Measurements from ENCODE around the gene MMGT1.
A peak's percentile ranks its signal among the peaks of the same experiment; 100 is the strongest.

The MMGT1 gene

DNA sequence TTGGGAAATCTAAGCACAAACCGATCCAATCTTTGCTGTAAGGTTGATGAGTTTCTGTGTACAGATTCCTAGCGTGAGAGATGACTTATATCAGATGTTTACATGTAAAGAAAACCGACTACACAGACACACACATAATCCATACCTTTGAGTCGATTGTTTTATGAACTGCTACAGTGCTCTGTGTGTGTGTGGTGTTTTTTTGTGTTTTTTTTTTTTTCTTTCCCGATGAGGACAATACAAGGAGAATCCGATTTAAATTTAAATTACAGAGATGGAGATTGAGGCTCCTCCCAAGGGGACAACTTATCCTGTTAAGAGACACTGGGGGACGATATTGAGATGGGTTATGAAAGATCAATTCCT is 11.0 kb upstream of the MMGT1 start:
- Histone ChIP-seq H3K9me3 (ENCODE audit: control insufficient read depth, insufficient read depth, low read depth, low read length) (no peaks in the 10 kb centered on the region; the same call in 1 of the 2 replicates), H3K36me3 (ENCODE audit: control insufficient read depth in 2 of 2, insufficient read depth in 1 of 2, low read length in 2 of 2) (no peaks in the 10 kb centered on the region), H3K4me1 (ENCODE audit: control insufficient read depth, insufficient read depth, low read length) (peaks cover 2% of the 10 kb centered on the region; the same call in 1 of the 2 replicates), H3K4me3 (ENCODE audit: low read depth, low read length) (peak overlapping the region; percentile 77), H3K27ac (ENCODE audit: extremely low read depth, low read depth, low read length) (no peak overlapping the region; the same call in 1 of the 2 replicates)
- ChIA-PET CTCF (no interaction called here), POLR2A (interaction anchor here (0.6 to 1.4 kb wide), 4 partner anchors 11 to 68 kb away, joined by 4 read pairs; partner anchors contain the start of gene MMGT1)
- TF ChIP-seq ZNF423 (tag by site-specific recombination; IDR thresholded peaks at IDR 0.05) (no peak), ZBTB17 (tag by site-specific recombination; IDR thresholded peaks at IDR 0.05) (peak; percentile 63), KLF16 (tag by site-specific recombination; IDR thresholded peaks at IDR 0.05) (no peak), ZNF239 (tag by site-specific recombination; IDR thresholded peaks at IDR 0.05) (no peak)
- TF ChIP-seq, protein P1, sequence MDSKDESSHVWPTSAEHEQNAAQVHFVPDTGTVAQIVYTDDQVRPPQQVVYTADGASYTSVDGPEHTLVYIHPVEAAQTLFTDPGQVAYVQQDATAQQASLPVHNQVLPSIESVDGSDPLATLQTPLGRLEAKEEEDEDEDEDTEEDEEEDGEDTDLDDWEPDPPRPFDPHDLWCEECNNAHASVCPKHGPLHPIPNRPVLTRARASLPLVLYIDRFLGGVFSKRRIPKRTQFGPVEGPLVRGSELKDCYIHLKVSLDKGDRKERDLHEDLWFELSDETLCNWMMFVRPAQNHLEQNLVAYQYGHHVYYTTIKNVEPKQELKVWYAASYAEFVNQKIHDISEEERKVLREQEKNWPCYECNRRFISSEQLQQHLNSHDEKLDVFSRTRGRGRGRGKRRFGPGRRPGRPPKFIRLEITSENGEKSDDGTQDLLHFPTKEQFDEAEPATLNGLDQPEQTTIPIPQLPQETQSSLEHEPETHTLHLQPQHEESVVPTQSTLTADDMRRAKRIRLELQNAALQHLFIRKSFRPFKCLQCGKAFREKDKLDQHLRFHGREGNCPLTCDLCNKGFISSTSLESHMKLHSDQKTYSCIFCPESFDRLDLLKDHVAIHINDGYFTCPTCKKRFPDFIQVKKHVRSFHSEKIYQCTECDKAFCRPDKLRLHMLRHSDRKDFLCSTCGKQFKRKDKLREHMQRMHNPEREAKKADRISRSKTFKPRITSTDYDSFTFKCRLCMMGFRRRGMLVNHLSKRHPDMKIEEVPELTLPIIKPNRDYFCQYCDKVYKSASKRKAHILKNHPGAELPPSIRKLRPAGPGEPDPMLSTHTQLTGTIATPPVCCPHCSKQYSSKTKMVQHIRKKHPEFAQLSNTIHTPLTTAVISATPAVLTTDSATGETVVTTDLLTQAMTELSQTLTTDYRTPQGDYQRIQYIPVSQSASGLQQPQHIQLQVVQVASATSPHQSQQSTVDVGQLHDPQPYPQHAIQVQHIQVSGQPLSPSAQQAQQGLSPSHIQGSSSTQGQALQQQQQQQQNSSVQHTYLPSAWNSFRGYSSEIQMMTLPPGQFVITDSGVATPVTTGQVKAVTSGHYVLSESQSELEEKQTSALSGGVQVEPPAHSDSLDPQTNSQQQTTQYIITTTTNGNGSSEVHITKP (tag by site-specific recombination; IDR thresholded peaks at IDR 0.05): no peak
- TF ChIP-seq, protein P2, sequence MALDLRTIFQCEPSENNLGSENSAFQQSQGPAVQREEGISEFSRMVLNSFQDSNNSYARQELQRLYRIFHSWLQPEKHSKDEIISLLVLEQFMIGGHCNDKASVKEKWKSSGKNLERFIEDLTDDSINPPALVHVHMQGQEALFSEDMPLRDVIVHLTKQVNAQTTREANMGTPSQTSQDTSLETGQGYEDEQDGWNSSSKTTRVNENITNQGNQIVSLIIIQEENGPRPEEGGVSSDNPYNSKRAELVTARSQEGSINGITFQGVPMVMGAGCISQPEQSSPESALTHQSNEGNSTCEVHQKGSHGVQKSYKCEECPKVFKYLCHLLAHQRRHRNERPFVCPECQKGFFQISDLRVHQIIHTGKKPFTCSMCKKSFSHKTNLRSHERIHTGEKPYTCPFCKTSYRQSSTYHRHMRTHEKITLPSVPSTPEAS (tag by site-specific recombination; IDR thresholded peaks at IDR 0.05): no peak
- TF ChIP-seq, protein P3, sequence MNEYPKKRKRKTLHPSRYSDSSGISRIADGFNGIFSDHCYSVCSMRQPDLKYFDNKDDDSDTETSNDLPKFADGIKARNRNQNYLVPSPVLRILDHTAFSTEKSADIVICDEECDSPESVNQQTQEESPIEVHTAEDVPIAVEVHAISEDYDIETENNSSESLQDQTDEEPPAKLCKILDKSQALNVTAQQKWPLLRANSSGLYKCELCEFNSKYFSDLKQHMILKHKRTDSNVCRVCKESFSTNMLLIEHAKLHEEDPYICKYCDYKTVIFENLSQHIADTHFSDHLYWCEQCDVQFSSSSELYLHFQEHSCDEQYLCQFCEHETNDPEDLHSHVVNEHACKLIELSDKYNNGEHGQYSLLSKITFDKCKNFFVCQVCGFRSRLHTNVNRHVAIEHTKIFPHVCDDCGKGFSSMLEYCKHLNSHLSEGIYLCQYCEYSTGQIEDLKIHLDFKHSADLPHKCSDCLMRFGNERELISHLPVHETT (tag by site-specific recombination; IDR thresholded peaks at IDR 0.05): no peak

DNA sequence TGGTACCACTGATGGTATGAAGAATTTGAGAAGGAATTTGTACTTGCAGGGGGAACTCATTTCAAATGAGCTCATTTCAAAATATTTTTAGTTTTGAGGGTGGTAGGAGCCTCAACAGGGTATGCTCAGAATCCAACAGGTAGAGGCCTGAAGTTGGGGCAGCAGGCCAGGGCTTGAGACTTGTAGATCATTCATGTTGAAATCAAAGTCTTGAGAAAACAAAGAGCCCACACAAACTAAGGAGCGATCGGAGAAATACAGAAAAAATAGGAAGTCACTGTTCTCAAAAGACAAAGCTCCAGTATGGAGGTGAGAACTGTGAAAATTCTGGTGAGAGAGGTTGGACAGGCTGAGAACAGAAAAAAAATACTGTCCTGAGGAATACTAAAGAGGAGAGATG is 10.5 kb upstream of the MMGT1 start:
- ChIA-PET POLR2A (interaction anchor here (1.4 kb wide), 1 partner anchor 10 kb away, joined by 4 read pairs; the partner anchor contains the start of gene MMGT1), CTCF (interaction anchor here (0.6 kb wide), 1 partner anchor 499 kb away, joined by 5 read pairs; no protein-coding TSS in a partner anchor)
- TF ChIP-seq SCRT1 (tag by site-specific recombination; IDR thresholded peaks at IDR 0.05; ENCODE audit: borderline replicate concordance) (0 out of 2 replicates have a peak, but pooled peaks have one; percentile 22), ZBTB7A (tag by site-specific recombination; IDR thresholded peaks at IDR 0.05; ENCODE audit: low read depth) (no peak), SCRT2 (tag by site-specific recombination; IDR thresholded peaks at IDR 0.05) (peak; percentile 93)
- Histone ChIP-seq H3K27ac (ENCODE audit: extremely low read depth, low read depth, low read length) (no peak overlapping the region), H3K4me1 (ENCODE audit: control insufficient read depth, insufficient read depth, low read length) (peaks cover 2% of the 10 kb centered on the region; the same call in 1 of the 2 replicates), H3K9me3 (ENCODE audit: control insufficient read depth, insufficient read depth, low read depth, low read length) (no peaks in the 10 kb centered on the region; the same call in 1 of the 2 replicates), H3K36me3 (ENCODE audit: control insufficient read depth in 2 of 2, insufficient read depth in 1 of 2, low read length in 2 of 2) (no peaks in the 10 kb centered on the region), H3K4me3 (ENCODE audit: low read depth, low read length) (no peak overlapping the region)

DNA sequence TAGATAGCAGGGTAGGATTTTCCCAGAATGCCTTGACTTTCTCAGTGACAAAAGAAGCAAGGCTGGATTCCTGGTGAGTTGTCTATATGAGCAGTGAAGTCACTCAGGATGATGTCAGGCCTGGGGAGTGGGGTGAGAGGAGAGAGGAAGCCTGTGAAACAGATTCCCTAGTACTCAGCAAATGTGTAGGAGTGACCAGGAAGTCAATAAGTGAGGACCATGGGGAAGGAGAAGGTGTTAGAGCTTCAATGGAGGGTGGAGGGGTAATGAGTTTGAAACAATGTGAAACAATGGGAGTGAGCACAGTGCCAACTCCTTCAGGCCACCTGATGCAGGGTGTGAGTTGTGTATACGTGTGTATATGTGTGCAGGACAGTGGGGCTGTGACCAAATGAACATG is 9.1 kb upstream of the MMGT1 start:
- ChIA-PET CTCF (no interaction called here), POLR2A (interaction anchor here (1.0 kb wide), 1 partner anchor 514 kb away, joined by 5 read pairs; no protein-coding TSS in a partner anchor)
- Histone ChIP-seq H3K4me3 (ENCODE audit: low read depth, low read length) (no peak overlapping the region), H3K36me3 (ENCODE audit: control insufficient read depth in 2 of 2, insufficient read depth in 1 of 2, low read length in 2 of 2) (no peaks in the 10 kb centered on the region), H3K9me3 (ENCODE audit: control insufficient read depth, insufficient read depth, low read depth, low read length) (no peaks in the 10 kb centered on the region; the same call in 1 of the 2 replicates), H3K27ac (ENCODE audit: extremely low read depth, low read depth, low read length) (no peak overlapping the region), H3K4me1 (ENCODE audit: control insufficient read depth, insufficient read depth, low read length) (peaks cover 2% of the 10 kb centered on the region; the same call in 1 of the 2 replicates)
- TF ChIP-seq ZNF114 (tag by site-specific recombination; IDR thresholded peaks at IDR 0.05): 0 out of 2 replicates have a peak, but pooled peaks have one; percentile 31
- 0 out of 2 replicates have a peak, but pooled peaks have one; percentile 25 for TF ChIP-seq ZFP37 (tag by site-specific recombination; IDR thresholded peaks at IDR 0.05)
- TF ChIP-seq EGR2 (tag by site-specific recombination; IDR thresholded peaks at IDR 0.05; ENCODE audit: low read depth): 0 out of 2 replicates have a peak, but pooled peaks have one; percentile 4
- TF ChIP-seq SCRT2 (tag by site-specific recombination; IDR thresholded peaks at IDR 0.05): peak; percentile 57
- peak; percentile 59 for TF ChIP-seq ZFHX2 (tag by site-specific recombination; conservative IDR thresholded peaks at IDR 0.05)
- TF ChIP-seq ZBTB21 (tag by site-specific recombination; IDR thresholded peaks at IDR 0.05): peak; percentile 81
- TF ChIP-seq, protein P4, sequence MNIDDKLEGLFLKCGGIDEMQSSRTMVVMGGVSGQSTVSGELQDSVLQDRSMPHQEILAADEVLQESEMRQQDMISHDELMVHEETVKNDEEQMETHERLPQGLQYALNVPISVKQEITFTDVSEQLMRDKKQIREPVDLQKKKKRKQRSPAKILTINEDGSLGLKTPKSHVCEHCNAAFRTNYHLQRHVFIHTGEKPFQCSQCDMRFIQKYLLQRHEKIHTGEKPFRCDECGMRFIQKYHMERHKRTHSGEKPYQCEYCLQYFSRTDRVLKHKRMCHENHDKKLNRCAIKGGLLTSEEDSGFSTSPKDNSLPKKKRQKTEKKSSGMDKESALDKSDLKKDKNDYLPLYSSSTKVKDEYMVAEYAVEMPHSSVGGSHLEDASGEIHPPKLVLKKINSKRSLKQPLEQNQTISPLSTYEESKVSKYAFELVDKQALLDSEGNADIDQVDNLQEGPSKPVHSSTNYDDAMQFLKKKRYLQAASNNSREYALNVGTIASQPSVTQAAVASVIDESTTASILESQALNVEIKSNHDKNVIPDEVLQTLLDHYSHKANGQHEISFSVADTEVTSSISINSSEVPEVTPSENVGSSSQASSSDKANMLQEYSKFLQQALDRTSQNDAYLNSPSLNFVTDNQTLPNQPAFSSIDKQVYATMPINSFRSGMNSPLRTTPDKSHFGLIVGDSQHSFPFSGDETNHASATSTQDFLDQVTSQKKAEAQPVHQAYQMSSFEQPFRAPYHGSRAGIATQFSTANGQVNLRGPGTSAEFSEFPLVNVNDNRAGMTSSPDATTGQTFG (tag by site-specific recombination; IDR thresholded peaks at IDR 0.05; ENCODE audit: borderline replicate concordance): no peak
- no peak for TF ChIP-seq ZNF670 (tag by site-specific recombination; IDR thresholded peaks at IDR 0.05; ENCODE audit: low read depth)
- TF ChIP-seq, protein P5, sequence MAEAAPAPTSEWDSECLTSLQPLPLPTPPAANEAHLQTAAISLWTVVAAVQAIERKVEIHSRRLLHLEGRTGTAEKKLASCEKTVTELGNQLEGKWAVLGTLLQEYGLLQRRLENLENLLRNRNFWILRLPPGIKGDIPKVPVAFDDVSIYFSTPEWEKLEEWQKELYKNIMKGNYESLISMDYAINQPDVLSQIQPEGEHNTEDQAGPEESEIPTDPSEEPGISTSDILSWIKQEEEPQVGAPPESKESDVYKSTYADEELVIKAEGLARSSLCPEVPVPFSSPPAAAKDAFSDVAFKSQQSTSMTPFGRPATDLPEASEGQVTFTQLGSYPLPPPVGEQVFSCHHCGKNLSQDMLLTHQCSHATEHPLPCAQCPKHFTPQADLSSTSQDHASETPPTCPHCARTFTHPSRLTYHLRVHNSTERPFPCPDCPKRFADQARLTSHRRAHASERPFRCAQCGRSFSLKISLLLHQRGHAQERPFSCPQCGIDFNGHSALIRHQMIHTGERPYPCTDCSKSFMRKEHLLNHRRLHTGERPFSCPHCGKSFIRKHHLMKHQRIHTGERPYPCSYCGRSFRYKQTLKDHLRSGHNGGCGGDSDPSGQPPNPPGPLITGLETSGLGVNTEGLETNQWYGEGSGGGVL (tag by site-specific recombination; IDR thresholded peaks at IDR 0.05): peak; percentile 38; the same call in 1 of the 2 replicates
- no peak for TF ChIP-seq ZNF248 (tag by site-specific recombination; IDR thresholded peaks at IDR 0.05)
- TF ChIP-seq ZNF629 (tag by site-specific recombination; IDR thresholded peaks at IDR 0.05): peak; percentile 78
